WTC11 (cell line): Measurements from ENCODE around the gene CASQ2. TPM values are rescaled to one million over a fixed set of nuclear protein-coding genes. Genes with fewer than 3 reads are reported as not detected.

Source experiments
- ATAC-seq: fragments of 200-7000 bp; cut with Tn5 transposase; 2 replicates; pipeline ENCODE4 v1.10.0; 2021; ENCODE audit warnings: mild to moderate bottlenecking, moderate library complexity
- CTCF ChIA-PET: fragments of 300-600 bp; sonication (Branson Sonifier 250); formaldehyde crosslinking; loops from one replicate; lab custom pipeline; 2021; ENCODE audit warnings: antibody characterized with exemption; lab: Charles Lee
- POLR2A ChIA-PET: fragments of 350-600 bp; sonication (Branson Sonifier 250); formaldehyde crosslinking; loops from one replicate; lab custom pipeline; 2021; ENCODE audit warnings: antibody characterized with exemption; lab: Charles Lee
- DNase-seq: peaks from one replicate; pipeline ENCODE4 v3.0.0; 2021; ENCODE audit warnings: low spot score
- H3K27ac Mint-ChIP-seq: 2 replicates; pipeline ENCODE4 v1.8.0; 2021; ENCODE audit warnings: mixed read lengths
- H3K27me3 Mint-ChIP-seq: 2 replicates; pipeline ENCODE4 v1.8.0; 2021; ENCODE audit warnings: low read depth, mild to moderate bottlenecking, moderate library complexity, mixed read lengths
- H3K36me3 Mint-ChIP-seq: 2 replicates; pipeline ENCODE4 v1.8.0; 2021; ENCODE audit warnings: mixed read lengths
- H3K4me1 Mint-ChIP-seq: 2 replicates; pipeline ENCODE4 v1.8.0; 2022; ENCODE audit warnings: mixed read lengths
- H3K4me3 Mint-ChIP-seq: 2 replicates; pipeline ENCODE4 v1.8.0; 2021; ENCODE audit warnings: mild to moderate bottlenecking, moderate library complexity, mixed read lengths
- H3K9me3 Mint-ChIP-seq: 2 replicates; pipeline ENCODE4 v1.8.0; 2021; ENCODE audit warnings: mixed read lengths
- AFF4 ChIP-seq: sonication (generic); formaldehyde crosslinking; IDR thresholded peaks from 2 replicates; pipeline ENCODE4 v1.8.1; 2023; ENCODE audit warnings: mild to moderate bottlenecking, missing genetic modification reagents, borderline replicate concordance
- ATF1 ChIP-seq: sonication (generic); formaldehyde crosslinking; IDR thresholded peaks from 2 replicates; pipeline ENCODE4 v1.8.1; 2023; ENCODE audit warnings: mild to moderate bottlenecking, moderate library complexity, missing genetic modification reagents
- ELF4 ChIP-seq: sonication (generic); formaldehyde crosslinking; IDR thresholded peaks from 2 replicates; pipeline ENCODE4 v1.8.1; 2022; ENCODE audit warnings: low read depth, mild to moderate bottlenecking, moderate library complexity, missing genetic modification reagents
- FOXJ3 ChIP-seq: sonication (generic); formaldehyde crosslinking; IDR thresholded peaks from 2 replicates; pipeline ENCODE4 v1.9.0; 2021; ENCODE audit warnings: missing genetic modification reagents, mild to moderate bottlenecking, borderline replicate concordance
- GRHL2 ChIP-seq: fragments of 250-450 bp; sonication (Bioruptor Pico); IDR thresholded peaks from 2 replicates; pipeline ENCODE4 v1.8.0; 2022; ENCODE audit warnings: mild to moderate bottlenecking, moderate library complexity; ENCODE audit not compliant: insufficient replicate concordance, severe bottlenecking
- GTF2I ChIP-seq: fragments of 250-450 bp; sonication (Bioruptor Pico); conservative IDR thresholded peaks from 2 replicates; pipeline ENCODE4 v1.4.0; 2021; ENCODE audit warnings: mild to moderate bottlenecking
- HMGA2 ChIP-seq: fragments of 250-450 bp; sonication (Bioruptor Pico); IDR thresholded peaks from 2 replicates; pipeline ENCODE4 v1.4.0; 2021; ENCODE audit warnings: mild to moderate bottlenecking, moderate library complexity
- HMGXB4 ChIP-seq: sonication (generic); formaldehyde crosslinking; IDR thresholded peaks from 2 replicates; pipeline ENCODE4 v1.8.1; 2023; ENCODE audit warnings: mild to moderate bottlenecking, moderate library complexity, missing genetic modification reagents
- RELA ChIP-seq: sonication (generic); formaldehyde crosslinking; IDR thresholded peaks from 2 replicates; pipeline ENCODE4 v1.8.1; 2022; ENCODE audit warnings: missing genetic modification reagents, mild to moderate bottlenecking, borderline replicate concordance
- SMAD4 ChIP-seq: sonication (generic); formaldehyde crosslinking; IDR thresholded peaks from 2 replicates; pipeline ENCODE4 v1.8.0; 2022; ENCODE audit warnings: mild to moderate bottlenecking, missing genetic modification reagents
- TEAD4 ChIP-seq: sonication (generic); formaldehyde crosslinking; IDR thresholded peaks from 2 replicates; pipeline ENCODE4 v1.8.0; 2022; ENCODE audit warnings: mild to moderate bottlenecking, missing genetic modification reagents
- USF1 ChIP-seq: sonication (generic); formaldehyde crosslinking; IDR thresholded peaks from 2 replicates; pipeline ENCODE4 v1.8.0; 2022; ENCODE audit warnings: mild to moderate bottlenecking, missing genetic modification reagents
- ZBTB21 ChIP-seq: sonication (generic); formaldehyde crosslinking; IDR thresholded peaks from 2 replicates; pipeline ENCODE4 v1.8.1; 2023; ENCODE audit warnings: mild to moderate bottlenecking, missing genetic modification reagents, borderline replicate concordance
- ZMAT4 ChIP-seq: fragments of 250-450 bp; sonication (Bioruptor Pico); IDR thresholded peaks from 2 replicates; pipeline ENCODE4 v1.9.0; 2021; ENCODE audit warnings: mild to moderate bottlenecking
- ZNF232 ChIP-seq: sonication (generic); formaldehyde crosslinking; IDR thresholded peaks from 2 replicates; pipeline ENCODE4 v1.8.0; 2022; ENCODE audit warnings: mild to moderate bottlenecking, missing genetic modification reagents
- ZNF425 ChIP-seq: fragments of 250-450 bp; sonication (Bioruptor Pico); conservative IDR thresholded peaks from 2 replicates; pipeline ENCODE4 v1.9.0; 2021; ENCODE audit warnings: mild to moderate bottlenecking
- ZNF671 ChIP-seq: fragments of 250-450 bp; sonication (Bioruptor Pico); IDR thresholded peaks from 2 replicates; pipeline ENCODE4 v1.8.0; 2021; ENCODE audit warnings: mild to moderate bottlenecking
- total RNA-seq: library from RNA; stranded (reverse); gene quantifications from 3 replicates; pipeline ENCODE4 v1.2.3, GENCODE V29; 2021
- TF ChIP-seq, protein P1 (sequence below): sonication (generic); formaldehyde crosslinking; conservative IDR thresholded peaks from 2 replicates; pipeline ENCODE4 v1.8.1; 2023; ENCODE audit warnings: mild to moderate bottlenecking, low read depth, missing genetic modification reagents, moderate library complexity
- TF ChIP-seq, protein P2 (sequence below): sonication (generic); formaldehyde crosslinking; IDR thresholded peaks from 2 replicates; pipeline ENCODE4 v1.8.1; 2022; ENCODE audit warnings: mild to moderate bottlenecking, moderate library complexity, missing genetic modification reagents
- TF ChIP-seq, protein P3 (sequence below): sonication (generic); formaldehyde crosslinking; IDR thresholded peaks from 2 replicates; pipeline ENCODE4 v1.8.0; 2022; ENCODE audit warnings: mild to moderate bottlenecking, missing genetic modification reagents

Gene CASQ2
- total RNA-seq, 1 experiment from 2014 or later, result not detected

DNA sequence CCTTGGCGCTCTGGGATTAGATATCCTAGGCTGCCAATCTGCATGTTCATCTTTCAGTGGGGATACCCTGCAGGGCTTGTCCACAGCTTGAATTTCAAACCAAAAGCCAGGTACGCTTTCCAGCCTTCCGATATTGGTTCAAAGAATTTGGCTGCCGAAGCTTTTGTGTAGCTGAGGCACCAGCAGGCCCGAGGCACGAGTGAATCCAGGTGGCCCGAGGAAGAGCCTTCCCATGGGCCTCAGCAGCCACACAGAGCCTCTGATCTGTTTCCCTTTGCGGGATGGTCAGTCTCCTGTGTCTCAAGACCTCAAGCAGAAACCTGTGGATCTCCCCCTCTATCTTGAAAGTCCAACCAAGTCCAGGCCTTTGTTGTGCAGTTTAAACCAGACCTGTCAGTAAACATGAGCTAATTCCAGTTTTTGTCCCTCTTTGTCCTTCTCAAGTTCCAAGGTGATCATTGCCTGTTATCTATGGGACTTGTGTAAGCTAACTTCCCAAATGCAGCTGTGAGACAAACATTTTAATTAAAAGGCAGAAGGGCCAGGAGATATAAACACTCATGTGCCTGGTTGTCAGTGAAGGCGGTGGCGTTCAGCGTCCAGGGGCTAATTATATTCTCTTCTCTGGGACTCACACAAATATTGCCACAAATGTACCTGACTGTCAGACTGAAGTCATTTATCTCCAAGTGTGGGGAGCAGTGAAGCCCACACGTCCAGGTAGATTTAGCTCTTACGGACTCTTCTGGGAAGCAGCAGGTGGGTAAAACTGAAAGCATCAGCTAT lies 96.1 kb downstream of the CASQ2 start (continued):
- TF ChIP-seq, protein P1, sequence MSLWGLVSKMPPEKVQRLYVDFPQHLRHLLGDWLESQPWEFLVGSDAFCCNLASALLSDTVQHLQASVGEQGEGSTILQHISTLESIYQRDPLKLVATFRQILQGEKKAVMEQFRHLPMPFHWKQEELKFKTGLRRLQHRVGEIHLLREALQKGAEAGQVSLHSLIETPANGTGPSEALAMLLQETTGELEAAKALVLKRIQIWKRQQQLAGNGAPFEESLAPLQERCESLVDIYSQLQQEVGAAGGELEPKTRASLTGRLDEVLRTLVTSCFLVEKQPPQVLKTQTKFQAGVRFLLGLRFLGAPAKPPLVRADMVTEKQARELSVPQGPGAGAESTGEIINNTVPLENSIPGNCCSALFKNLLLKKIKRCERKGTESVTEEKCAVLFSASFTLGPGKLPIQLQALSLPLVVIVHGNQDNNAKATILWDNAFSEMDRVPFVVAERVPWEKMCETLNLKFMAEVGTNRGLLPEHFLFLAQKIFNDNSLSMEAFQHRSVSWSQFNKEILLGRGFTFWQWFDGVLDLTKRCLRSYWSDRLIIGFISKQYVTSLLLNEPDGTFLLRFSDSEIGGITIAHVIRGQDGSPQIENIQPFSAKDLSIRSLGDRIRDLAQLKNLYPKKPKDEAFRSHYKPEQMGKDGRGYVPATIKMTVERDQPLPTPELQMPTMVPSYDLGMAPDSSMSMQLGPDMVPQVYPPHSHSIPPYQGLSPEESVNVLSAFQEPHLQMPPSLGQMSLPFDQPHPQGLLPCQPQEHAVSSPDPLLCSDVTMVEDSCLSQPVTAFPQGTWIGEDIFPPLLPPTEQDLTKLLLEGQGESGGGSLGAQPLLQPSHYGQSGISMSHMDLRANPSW (CRISPR knock-in tag), result no peak
- TF ChIP-seq, protein P2, sequence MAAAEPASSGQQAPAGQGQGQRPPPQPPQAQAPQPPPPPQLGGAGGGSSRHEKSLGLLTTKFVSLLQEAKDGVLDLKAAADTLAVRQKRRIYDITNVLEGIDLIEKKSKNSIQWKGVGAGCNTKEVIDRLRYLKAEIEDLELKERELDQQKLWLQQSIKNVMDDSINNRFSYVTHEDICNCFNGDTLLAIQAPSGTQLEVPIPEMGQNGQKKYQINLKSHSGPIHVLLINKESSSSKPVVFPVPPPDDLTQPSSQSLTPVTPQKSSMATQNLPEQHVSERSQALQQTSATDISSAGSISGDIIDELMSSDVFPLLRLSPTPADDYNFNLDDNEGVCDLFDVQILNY (CRISPR knock-in tag), result no peak
- TF ChIP-seq ZNF425 (CRISPR knock-in tag) (no peak), USF1 (no peak), RELA (CRISPR knock-in tag) (no peak), GTF2I (no peak), TEAD4 (no peak), GRHL2 (CRISPR knock-in tag) (no peak), HMGXB4 (CRISPR knock-in tag) (no peak), ZBTB21 (CRISPR knock-in tag) (no peak)
- TF ChIP-seq, protein P3, sequence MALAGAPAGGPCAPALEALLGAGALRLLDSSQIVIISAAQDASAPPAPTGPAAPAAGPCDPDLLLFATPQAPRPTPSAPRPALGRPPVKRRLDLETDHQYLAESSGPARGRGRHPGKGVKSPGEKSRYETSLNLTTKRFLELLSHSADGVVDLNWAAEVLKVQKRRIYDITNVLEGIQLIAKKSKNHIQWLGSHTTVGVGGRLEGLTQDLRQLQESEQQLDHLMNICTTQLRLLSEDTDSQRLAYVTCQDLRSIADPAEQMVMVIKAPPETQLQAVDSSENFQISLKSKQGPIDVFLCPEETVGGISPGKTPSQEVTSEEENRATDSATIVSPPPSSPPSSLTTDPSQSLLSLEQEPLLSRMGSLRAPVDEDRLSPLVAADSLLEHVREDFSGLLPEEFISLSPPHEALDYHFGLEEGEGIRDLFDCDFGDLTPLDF (CRISPR knock-in tag), result no peak

DNA sequence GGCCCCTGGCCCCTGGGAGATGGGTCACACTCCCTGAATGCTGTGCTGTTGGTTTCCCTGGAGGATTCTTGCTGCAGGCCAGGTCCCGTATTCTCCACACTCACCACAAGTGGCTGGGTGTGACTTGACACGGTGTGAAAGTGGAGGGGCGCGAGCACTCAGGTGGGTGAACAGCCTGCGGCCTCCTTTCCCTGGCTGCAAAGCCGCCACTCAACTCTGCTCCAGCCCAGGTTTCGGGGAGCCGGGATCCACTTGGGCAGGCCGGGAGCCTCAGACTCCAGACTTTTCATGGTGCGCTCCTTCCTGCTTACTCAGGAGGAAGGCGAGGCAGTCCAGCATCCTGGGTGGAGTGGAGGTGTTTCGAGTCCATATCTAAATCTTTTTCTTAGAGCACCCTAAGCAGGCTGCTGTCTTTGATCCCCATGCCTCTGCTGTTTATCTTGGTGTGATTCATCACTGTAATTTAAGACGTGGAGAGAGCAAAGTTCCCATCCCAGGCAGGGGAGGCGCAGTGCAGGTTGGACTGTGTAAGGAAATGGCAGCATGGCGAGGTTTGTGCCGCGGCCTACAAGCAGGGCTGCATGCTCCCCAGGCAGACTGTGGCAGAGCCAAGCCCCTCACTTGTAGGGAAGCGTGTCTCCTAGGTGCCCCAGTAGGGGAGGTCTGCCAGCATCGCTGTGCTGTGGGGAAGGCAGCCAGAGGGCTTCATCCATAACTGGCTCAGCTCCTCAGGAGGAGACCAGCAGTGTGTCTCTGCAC lies 97.2 kb downstream of the CASQ2 start:
- Mint-ChIP-seq H3K36me3 (peaks cover 21% of the 10 kb centered on the region), H3K4me3 (no peak overlapping the region), H3K27ac (no peak overlapping the region), H3K4me1 (0 out of 2 replicates have a peak, but pooled peaks cover 4% of the 10 kb centered on the region), H3K27me3 (no peaks in the 10 kb centered on the region), H3K9me3 (peaks cover 6% of the 10 kb centered on the region; the same call in 1 of the 2 replicates)
- ChIA-PET POLR2A (no interaction called here), CTCF (interaction anchor here (1.0 kb wide), 2 partner anchors 35 kb away, joined by 3 to 4 read pairs; no protein-coding TSS in a partner anchor)
- ATAC-seq, result no peak
- DNase-seq, result no peak
- no peak for TF ChIP-seq ZMAT4
- no peak for TF ChIP-seq ZNF671 (CRISPR knock-in tag)
- TF ChIP-seq HMGA2 (CRISPR knock-in tag), result no peak
- TF ChIP-seq ATF1 (CRISPR knock-in tag), result no peak
- TF ChIP-seq FOXJ3, result no peak
- TF ChIP-seq AFF4 (CRISPR knock-in tag), result no peak
- no peak for TF ChIP-seq SMAD4
- no peak for TF ChIP-seq ZNF232
- no peak for TF ChIP-seq ELF4 (CRISPR knock-in tag)
